Measurements from ENCODE around the gene OBSCN. TPM values are rescaled to one million over a fixed set of nuclear protein-coding genes. Genes with fewer than 3 reads are reported as not detected.
A peak's percentile ranks its signal among the peaks of the same experiment; 100 is the strongest.

Gene OBSCN
- total RNA-seq, 1 donor from 2014 or later, result 10.2 TPM

DNA sequence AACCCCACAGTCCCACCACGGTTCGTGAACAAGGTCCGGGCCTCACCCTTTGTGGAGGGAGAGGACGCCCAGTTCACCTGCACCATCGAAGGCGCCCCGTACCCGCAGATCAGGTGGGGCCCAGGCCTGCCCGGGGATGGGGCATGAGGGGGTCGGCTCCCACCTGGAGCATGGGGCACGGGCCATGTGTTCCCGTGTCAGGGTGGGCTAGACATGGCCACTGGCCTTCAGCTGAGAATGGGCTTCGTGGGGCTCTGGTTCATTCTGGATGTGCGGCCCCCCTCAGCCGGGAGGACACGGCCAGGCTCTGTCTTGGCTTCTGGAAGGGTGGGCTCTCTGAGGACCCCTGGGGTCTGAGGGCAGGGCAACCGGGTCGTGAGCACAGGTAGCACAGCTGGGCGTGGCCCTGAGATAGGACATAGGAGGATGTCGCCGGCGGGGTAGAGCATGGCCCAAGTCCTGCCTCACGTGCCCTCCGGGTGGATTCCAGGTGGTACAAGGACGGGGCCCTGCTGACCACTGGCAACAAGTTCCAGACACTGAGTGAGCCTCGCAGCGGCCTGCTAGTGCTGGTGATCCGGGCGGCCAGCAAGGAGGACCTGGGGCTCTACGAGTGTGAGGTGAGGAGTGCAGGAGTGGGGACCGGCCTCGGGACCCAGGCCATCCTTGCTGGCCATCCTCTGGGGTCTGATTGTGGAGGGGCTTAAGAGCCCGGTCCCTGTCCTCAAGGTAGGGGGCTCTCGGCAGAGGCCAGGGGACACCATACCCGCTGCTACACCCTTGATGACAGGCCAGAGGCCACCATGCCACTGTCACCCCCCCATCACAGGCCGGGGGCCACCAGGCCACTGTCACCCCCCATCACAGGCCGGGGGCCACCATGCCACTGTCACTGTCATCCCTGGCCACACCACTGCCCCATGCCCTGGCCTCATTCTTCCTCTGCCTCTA lies 143.3 kb downstream of the OBSCN start:
- H3K4me3 Mint-ChIP-seq (ENCODE audit: unreplicated experiment), result no peak overlapping the region
- no peaks in the 10 kb centered on the region for H3K4me1 Mint-ChIP-seq (ENCODE audit: low read depth)
- no peaks in the 10 kb centered on the region for H3K27me3 Mint-ChIP-seq (ENCODE audit: low read depth)
- H3K36me3 Mint-ChIP-seq (ENCODE audit: low read depth), result peaks cover 3% of the 10 kb centered on the region
- TF ChIP-seq, protein P1, sequence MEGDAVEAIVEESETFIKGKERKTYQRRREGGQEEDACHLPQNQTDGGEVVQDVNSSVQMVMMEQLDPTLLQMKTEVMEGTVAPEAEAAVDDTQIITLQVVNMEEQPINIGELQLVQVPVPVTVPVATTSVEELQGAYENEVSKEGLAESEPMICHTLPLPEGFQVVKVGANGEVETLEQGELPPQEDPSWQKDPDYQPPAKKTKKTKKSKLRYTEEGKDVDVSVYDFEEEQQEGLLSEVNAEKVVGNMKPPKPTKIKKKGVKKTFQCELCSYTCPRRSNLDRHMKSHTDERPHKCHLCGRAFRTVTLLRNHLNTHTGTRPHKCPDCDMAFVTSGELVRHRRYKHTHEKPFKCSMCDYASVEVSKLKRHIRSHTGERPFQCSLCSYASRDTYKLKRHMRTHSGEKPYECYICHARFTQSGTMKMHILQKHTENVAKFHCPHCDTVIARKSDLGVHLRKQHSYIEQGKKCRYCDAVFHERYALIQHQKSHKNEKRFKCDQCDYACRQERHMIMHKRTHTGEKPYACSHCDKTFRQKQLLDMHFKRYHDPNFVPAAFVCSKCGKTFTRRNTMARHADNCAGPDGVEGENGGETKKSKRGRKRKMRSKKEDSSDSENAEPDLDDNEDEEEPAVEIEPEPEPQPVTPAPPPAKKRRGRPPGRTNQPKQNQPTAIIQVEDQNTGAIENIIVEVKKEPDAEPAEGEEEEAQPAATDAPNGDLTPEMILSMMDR (IDR thresholded peaks at IDR 0.05), result no peak
- DNase-seq (ENCODE audit: low spot score), result peak; percentile 90
- H3K27ac Mint-ChIP-seq (ENCODE audit: unreplicated experiment), result no peak overlapping the region
- H3K9me3 Mint-ChIP-seq (ENCODE audit: low read depth), result no peaks in the 10 kb centered on the region

- Mint-ChIP-seq H3K27ac (ENCODE audit: unreplicated experiment) (no peak overlapping the region), H3K4me3 (ENCODE audit: unreplicated experiment) (no peak overlapping the region), H3K4me1 (ENCODE audit: low read depth) (no peaks in the 10 kb centered on the region), H3K27me3 (ENCODE audit: low read depth) (no peaks in the 10 kb centered on the region), H3K36me3 (ENCODE audit: low read depth) (peaks cover 3% of the 10 kb centered on the region), H3K9me3 (ENCODE audit: low read depth) (no peaks in the 10 kb centered on the region)
- TF ChIP-seq, protein P1 (IDR thresholded peaks at IDR 0.05), result no peak
- peak; percentile 72 for DNase-seq (ENCODE audit: low spot score)
Observed at GRCh38 chr1:228351850-228352249, 144.0 kb downstream of the OBSCN start.

DNA sequence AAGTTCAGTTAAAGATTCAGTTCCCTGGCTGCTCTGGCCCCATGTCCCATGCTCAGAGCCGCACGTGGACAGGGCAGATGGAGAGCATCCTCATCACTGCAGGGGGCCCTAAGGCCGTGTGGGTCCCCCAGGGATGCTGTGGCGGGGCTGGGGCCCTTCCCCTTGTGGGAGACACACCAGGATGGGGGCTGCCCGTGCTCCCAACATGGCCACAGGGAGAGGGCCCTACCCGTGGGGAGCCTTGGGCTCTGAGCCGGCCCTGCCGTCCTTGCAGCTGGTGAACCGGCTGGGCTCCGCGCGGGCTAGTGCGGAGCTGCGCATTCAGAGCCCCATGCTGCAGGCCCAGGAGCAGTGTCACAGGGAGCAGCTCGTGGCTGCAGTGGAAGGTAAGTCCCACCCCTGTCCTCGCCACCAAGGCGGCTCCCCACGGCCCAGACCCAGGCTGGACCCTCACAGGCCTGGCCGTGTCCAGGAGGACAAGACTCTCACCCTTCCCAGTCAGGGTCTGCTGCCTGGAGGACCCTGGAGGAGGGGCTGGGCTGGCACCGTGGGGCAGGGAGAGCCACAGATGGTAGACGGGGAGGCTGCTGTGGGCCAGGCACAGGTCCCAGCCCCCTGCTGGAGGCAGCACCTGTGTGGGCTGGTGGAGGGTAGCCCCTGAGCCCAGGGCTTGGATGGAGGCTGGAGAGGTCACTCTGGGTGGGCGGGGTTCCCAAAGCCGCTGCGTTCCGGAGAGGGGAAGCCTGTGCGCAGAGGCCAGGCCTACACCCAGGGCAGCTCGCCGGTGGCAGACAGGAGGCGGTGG lies 145.0 kb downstream of the OBSCN start:
- Mint-ChIP-seq H3K27me3 (ENCODE audit: low read depth) (no peaks in the 10 kb centered on the region), H3K36me3 (ENCODE audit: low read depth) (peaks cover 3% of the 10 kb centered on the region), H3K9me3 (ENCODE audit: low read depth) (no peaks in the 10 kb centered on the region), H3K4me1 (ENCODE audit: low read depth) (no peaks in the 10 kb centered on the region), H3K27ac (ENCODE audit: unreplicated experiment) (no peak overlapping the region), H3K4me3 (ENCODE audit: unreplicated experiment) (no peak overlapping the region)
- peak; percentile 88 for DNase-seq (ENCODE audit: low spot score)
- TF ChIP-seq, protein P1 (IDR thresholded peaks at IDR 0.05), result no peak

GRCh38 chr1:228353601-228354371 lies 145.9 kb downstream of the OBSCN start:
- Mint-ChIP-seq H3K9me3 (ENCODE audit: low read depth) (no peaks in the 10 kb centered on the region), H3K27me3 (ENCODE audit: low read depth) (no peaks in the 10 kb centered on the region), H3K4me1 (ENCODE audit: low read depth) (no peaks in the 10 kb centered on the region), H3K4me3 (ENCODE audit: unreplicated experiment) (no peak overlapping the region), H3K27ac (ENCODE audit: unreplicated experiment) (no peak overlapping the region), H3K36me3 (ENCODE audit: low read depth) (peaks cover 3% of the 10 kb centered on the region)
- peak; percentile 75 for DNase-seq (ENCODE audit: low spot score)
- TF ChIP-seq, protein P1 (IDR thresholded peaks at IDR 0.05), result no peak
